Peyer's patch (tissue), 4 donors: Measurements from ENCODE around the gene HRNR.

Source experiments
- CTCF ChIP-seq, 6 experiments: fragments of 450-650 bp in 4 of 6; fragments of 200-600 bp in 2 of 6; sonication (generic) in 1 of 6; IDR thresholded peaks; one replicate each; pipeline ENCODE4 v1.5.1; 2017 to 2019; ENCODE audit warnings: antibody characterized with exemption in 6 of 6, mild to moderate bottlenecking in 3 of 6, moderate library complexity in 1 of 6
- POLR2A ChIP-seq, 2 donors: fragments of 450-650 bp; IDR thresholded peaks; one replicate each; pipeline ENCODE4 v1.5.1; 2017; ENCODE audit warnings: antibody characterized with exemption in 2 of 2, mild to moderate bottlenecking in 2 of 2, moderate library complexity in 2 of 2

DNA sequence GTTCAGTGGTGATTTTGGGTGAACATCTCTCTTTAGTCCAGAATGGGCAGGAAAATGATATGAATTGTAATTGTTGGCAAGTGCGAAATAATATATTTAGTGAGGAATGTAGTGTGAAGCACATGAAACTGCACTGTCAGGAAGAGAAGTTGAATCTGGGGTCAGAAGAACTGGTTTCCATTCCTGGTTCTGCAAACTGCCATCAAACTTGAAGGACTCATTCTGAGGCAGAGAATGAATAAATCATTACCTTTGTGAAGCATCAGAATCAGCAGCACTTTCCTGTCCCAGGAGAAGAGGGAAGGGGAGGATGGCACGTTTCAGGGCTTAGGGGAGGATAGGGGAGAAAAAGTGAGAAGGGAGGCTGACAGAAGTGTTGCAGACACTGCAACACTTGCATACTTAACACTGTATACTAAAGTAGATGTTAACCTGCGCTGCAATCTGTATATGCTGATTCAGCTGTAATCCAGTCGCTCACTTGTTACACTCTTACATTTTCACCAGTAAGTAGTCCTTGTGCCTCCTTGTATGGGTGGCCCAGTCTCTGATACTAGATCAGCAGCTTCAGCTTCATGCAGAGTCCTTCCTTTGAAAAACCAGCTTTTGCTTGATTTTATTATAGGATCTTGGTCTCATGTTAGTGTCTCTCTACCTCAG lies 54.5 kb downstream of the HRNR start:
- no peak for TF ChIP-seq POLR2A (IDR thresholded peaks at IDR 0.05)
- TF ChIP-seq CTCF (IDR thresholded peaks at IDR 0.05), result no peak
